Measurements from ENCODE around the gene NRM. TPM values are rescaled to one million over a fixed set of nuclear protein-coding genes. Genes with fewer than 3 reads are reported as not detected.

The NRM gene, protein sequence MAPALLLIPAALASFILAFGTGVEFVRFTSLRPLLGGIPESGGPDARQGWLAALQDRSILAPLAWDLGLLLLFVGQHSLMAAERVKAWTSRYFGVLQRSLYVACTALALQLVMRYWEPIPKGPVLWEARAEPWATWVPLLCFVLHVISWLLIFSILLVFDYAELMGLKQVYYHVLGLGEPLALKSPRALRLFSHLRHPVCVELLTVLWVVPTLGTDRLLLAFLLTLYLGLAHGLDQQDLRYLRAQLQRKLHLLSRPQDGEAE
- 1.2 and 1.5 TPM in 2 replicates for total RNA-seq (ENCODE audit: low replicate concordance)

GRCh38 chr6:30690403-30691207, at the start of gene NRM:
NRM (minus strand) TSS chr6:30690984; CDS start chr6:30690974, 10 bp downstream.

DNA sequence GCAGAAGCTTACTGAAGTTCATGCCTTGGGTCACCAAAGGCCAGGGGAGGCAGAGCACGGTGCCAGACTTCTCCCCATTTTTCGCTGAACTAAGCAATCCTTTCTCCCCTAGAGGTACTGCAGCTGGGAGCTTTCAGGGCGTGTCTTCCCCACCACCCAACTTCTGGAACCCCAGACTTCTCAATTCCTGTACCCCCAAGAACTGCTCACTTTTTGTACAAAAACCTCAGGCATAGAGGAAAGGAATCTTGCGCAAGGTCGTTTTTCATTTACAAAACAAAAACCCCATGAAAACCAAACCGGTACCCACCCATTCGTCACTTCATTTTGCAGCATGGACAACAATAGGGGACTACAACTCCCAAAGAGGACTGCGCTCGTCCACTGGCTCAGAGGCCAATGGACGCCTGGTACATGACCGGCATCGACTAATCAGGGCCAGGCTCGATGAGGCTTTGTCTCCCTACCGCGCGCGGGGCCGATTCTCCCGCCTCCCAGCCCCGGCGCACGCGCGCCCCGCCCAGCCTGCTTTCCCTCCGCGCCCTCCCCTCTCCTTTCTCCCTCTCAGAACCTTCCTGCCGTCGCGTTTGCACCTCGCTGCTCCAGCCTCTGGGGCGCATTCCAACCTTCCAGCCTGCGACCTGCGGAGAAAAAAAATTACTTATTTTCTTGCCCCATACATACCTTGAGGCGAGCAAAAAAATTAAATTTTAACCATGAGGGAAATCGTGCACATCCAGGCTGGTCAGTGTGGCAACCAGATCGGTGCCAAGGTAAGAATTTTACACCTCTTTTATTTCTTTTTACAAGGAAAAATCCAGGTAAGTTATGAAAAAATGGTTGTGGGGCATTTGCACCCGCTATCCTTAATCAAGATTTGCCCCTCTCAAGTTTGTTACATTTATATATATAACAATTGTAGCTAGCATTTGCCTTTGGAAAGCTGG, 29.3 kb upstream of the NRM start, which contains the start of gene TUBB:
TSS of gene TUBB (plus strand) at position 562 of the 947 bp plus-strand sequence. CDS start at position 717, 155 bp downstream.

GRCh38 chr6:30717129-30717844, 26.5 kb upstream of the NRM start, which contains the start of gene MDC1:
MDC1 (minus strand) TSS chr6:30717281; CDS start chr6:30715175, 2,106 bp downstream.

GRCh38 chr6:30686009-30686907, 4.5 kb downstream of the NRM start, which contains the start of gene PPP1R18:
PPP1R18 (minus strand) TSS chr6:30686645; CDS start chr6:30686018, 627 bp downstream.

DNA sequence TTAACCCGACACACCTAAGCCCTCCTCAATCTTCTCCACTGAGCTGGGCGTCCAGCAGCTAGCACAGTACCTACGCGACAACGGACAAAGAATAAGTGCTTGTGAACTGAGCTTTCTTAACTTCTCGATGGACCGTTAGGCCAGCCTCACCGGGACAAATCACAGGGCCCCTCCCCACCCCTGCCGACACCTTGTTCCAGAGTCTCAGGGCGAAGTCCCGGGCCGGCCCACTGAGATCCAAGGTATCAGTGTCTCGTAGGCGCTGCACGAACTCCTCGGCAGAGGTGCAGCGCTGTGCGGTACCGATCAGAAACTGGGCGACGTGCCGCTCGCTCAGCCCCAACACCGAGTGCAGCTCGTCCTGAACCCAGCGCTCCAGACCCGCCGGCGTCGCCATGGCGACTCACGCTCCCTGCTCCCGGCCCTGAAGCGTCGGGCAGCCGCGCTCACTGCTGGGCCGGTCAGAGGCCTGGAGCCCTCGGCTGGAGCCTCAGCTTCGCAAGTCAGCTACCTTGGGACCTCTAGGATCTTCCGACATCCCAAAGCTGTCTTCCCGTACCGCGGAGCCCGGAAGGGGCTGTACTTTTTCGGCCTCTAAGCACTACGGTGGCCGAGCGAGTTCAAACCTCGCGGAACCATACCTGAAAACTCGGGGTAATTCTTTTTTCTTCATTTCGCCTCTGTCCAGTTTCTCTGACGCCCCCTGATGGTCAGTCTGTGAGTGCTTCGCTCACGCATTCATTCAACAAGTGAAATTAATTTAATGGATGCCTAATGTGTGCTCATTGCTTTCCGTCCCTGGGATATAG, 18.1 kb downstream of the NRM start, which contains the start of gene DHX16:
TSS of gene DHX16 (minus strand) at position 562 of the 809 bp plus-strand sequence. CDS start at position 397, 165 bp downstream.

DNA sequence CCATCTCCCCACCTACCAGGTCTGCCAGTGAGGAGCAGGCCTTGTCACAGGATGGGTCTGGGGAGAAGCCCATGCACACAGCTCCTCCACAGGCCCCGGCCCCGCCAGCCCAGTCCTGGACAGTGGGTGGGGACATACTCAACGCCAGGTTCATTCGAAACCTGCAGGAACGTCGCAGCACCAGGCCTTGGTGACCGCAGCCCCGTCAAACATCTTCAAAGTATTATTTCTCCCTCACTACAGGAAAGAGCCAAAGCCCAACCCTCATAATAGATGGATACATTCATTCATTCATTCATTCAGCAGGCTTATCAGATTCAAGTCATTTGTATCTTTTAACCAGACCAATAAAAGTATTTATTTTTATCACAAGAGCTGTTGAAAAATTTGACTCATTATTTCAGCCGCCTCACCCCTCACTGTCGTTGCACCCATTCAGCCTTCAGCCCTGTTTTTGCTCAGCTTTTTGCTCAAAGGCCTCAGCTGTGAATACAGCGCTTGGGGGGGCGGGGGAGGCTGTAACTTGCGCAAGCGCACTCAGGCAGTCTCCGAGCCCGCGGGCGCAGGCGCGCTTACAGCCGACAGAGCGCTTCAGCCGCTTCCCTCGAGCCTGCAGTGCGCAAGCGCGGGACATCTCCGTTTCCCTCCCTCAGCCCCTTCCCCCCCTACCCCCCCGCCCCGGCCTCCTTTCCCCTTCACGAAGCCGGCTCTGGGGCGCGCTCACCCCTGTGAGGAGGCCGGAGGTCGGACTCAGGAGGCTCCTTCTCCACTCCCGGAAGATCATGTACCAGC, 44.1 kb downstream of the NRM start, which contains the start of gene C6orf136:
TSS of gene C6orf136 (plus strand) at position 684 of the 792 bp plus-strand sequence. CDS start at position 783, 99 bp downstream.

Other genes with a start within 250 kb of the NRM start
- gene HLA-E, start 201.5 kb downstream of the NRM start, total RNA-seq (ENCODE audit: low replicate concordance): 159 and 210 TPM in 2 replicates
- gene GNL1, start 134.5 kb downstream of the NRM start, total RNA-seq (ENCODE audit: low replicate concordance): 48.1 and 59.3 TPM in 2 replicates
- gene PRR3, start 133.7 kb downstream of the NRM start, total RNA-seq (ENCODE audit: low replicate concordance): 3.9 and 6.0 TPM in 2 replicates
- 36.5 and 46.5 TPM in 2 replicates for gene ABCF1, start 119.5 kb downstream of the NRM start, total RNA-seq (ENCODE audit: low replicate concordance)
- 7.3 and 10.0 TPM in 2 replicates for gene PPP1R10, start 73.7 kb downstream of the NRM start, total RNA-seq (ENCODE audit: low replicate concordance)
- 36.3 and 43.5 TPM in 2 replicates for gene MRPS18B, start 73.1 kb downstream of the NRM start, total RNA-seq (ENCODE audit: low replicate concordance)
- gene ATAT1, start 64.1 kb downstream of the NRM start, total RNA-seq (ENCODE audit: low replicate concordance): 2.5 and 4.0 TPM in 2 replicates
- gene C6orf136, start 43.9 kb downstream of the NRM start, total RNA-seq (ENCODE audit: low replicate concordance): 2.5 and 2.7 TPM in 2 replicates
- 34.6 and 46.2 TPM in 2 replicates for gene DHX16, start 18.0 kb downstream of the NRM start, total RNA-seq (ENCODE audit: low replicate concordance)
- 28.8 and 52.0 TPM in 2 replicates for gene PPP1R18, start 4.3 kb downstream of the NRM start, total RNA-seq (ENCODE audit: low replicate concordance)
- 1.8 and 5.0 TPM in 2 replicates for gene MDC1, start 26.3 kb upstream of the NRM start, total RNA-seq (ENCODE audit: low replicate concordance)
- 361 and 456 TPM in 2 replicates for gene TUBB, start 29.4 kb upstream of the NRM start, total RNA-seq (ENCODE audit: low replicate concordance)
- 79.3 and 96.3 TPM in 2 replicates for gene FLOT1, start 51.7 kb upstream of the NRM start, total RNA-seq (ENCODE audit: low replicate concordance)
- gene IER3, start 53.6 kb upstream of the NRM start, total RNA-seq (ENCODE audit: low replicate concordance): 9.6 and 164 TPM in 2 replicates
- gene DDR1, start 193.5 kb upstream of the NRM start, total RNA-seq (ENCODE audit: low replicate concordance): 18.4 and 42.1 TPM in 2 replicates
- 8.4 and 11.7 TPM in 2 replicates for gene GTF2H4, start 217.2 kb upstream of the NRM start, total RNA-seq (ENCODE audit: low replicate concordance)
- 12.3 and 15.7 TPM in 2 replicates for gene VARS2, start 223.3 kb upstream of the NRM start, total RNA-seq (ENCODE audit: low replicate concordance)
- not detected in 2 replicates for gene SFTA2, start 241.2 kb upstream of the NRM start, total RNA-seq (ENCODE audit: low replicate concordance)
- not detected in 2 replicates for gene MUCL3, start 250.0 kb upstream of the NRM start, total RNA-seq (ENCODE audit: low replicate concordance)